ENCODE measurements around the gene CCDC126.

DNA sequence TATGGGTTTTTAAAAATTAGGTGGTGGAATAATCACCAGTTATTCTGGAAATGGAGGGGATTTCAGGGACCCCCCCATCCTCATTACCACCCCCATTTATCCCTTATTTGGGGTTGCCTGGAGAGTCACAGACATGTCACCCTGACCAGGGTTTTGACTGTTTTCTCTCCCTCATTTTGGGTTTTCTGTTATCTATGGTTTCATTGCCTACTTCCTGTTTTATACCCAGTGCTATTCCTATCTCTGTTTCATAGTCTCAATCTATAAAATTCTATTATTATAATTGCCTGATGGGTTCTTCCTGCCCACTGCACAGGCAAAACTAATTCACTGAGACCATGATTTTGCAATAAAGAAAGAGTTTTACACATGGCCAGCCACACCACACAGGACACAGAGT lies 66.9 kb downstream of the CCDC126 start:
- TF ChIP-seq, protein P1, sequence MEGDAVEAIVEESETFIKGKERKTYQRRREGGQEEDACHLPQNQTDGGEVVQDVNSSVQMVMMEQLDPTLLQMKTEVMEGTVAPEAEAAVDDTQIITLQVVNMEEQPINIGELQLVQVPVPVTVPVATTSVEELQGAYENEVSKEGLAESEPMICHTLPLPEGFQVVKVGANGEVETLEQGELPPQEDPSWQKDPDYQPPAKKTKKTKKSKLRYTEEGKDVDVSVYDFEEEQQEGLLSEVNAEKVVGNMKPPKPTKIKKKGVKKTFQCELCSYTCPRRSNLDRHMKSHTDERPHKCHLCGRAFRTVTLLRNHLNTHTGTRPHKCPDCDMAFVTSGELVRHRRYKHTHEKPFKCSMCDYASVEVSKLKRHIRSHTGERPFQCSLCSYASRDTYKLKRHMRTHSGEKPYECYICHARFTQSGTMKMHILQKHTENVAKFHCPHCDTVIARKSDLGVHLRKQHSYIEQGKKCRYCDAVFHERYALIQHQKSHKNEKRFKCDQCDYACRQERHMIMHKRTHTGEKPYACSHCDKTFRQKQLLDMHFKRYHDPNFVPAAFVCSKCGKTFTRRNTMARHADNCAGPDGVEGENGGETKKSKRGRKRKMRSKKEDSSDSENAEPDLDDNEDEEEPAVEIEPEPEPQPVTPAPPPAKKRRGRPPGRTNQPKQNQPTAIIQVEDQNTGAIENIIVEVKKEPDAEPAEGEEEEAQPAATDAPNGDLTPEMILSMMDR (IDR thresholded peaks at IDR 0.05) = no peak
- TF ChIP-seq POLR2A (IDR thresholded peaks at IDR 0.05) = no peak
